Caki2 (cell line): ENCODE measurements around the gene LRP11. TPM values are rescaled to one million over a fixed set of nuclear protein-coding genes. Genes with fewer than 3 reads are reported as not detected.

Experiments
- DNase-seq: peaks from one replicate; pipeline ENCODE4 v3.0.0-alpha.2; 2015; ENCODE audit warnings: low read depth
- in situ Hi-C: cut with HindIII; loops from 2 replicates; pipeline ENCODE4 v1.10.0; 2016; ENCODE audit warnings: low sequenced_read_pairs, low pct_unique_long_range_greater_than_20kb, mixed read lengths
- total RNA-seq: library from RNA; depleted of rRNA; stranded (reverse); fragments of >200 nt; shearing (Covaris generic); gene quantifications from 2 replicates; pipeline ENCODE4 v1.2.3, GENCODE V29; 2014; ENCODE audit warnings: low replicate concordance

LRP11 gene
- total RNA-seq, 1 experiment from 2014 or later = 23.2 TPM

DNA sequence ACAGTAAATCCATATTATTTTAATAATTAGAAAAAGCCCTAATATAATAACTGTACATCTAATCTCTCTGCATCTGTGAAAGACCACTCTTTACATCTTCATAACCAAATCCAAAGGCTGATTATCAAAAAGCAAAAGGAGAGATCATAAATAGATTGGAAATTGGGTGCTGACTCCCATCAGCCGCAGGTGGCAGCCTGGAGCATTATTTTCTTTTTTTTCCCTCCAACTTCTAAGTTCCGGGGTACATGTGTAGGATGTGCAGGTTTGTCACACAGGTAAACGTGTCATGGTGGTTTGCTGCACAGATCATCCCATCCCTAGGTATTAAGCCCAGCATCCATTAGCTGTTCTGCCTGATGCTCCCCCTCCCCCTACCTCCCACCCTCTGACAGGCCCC is 30.5 kb downstream of the LRP11 start:
- no peak for DNase-seq
- in situ Hi-C loops = no loop called here

DNA sequence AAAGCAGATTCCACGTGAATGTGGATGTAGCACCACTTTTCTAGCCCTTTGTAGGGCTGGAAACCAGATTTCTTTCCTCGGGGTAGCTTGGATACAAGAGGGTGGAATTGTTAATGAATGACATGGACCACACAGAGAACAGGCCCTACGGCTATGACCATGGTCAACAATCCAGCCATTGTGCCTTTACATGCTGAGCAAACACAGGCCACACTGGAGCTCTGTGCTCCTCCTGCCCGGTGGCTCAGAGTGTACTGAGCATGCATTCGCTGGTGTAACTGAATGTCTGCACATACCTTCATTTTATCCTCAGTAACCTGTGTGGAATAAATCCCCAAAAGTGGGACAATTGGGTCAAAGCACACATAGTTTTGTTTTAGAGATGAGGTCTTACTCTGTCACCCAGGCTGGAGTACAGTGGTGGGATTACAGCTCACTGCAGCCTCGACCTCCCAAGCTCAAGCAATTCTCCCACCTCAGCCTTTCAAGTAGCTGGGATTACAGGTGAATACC is 32.8 kb downstream of the LRP11 start:
- no peak for DNase-seq
- in situ Hi-C loops = no loop called here

DNA sequence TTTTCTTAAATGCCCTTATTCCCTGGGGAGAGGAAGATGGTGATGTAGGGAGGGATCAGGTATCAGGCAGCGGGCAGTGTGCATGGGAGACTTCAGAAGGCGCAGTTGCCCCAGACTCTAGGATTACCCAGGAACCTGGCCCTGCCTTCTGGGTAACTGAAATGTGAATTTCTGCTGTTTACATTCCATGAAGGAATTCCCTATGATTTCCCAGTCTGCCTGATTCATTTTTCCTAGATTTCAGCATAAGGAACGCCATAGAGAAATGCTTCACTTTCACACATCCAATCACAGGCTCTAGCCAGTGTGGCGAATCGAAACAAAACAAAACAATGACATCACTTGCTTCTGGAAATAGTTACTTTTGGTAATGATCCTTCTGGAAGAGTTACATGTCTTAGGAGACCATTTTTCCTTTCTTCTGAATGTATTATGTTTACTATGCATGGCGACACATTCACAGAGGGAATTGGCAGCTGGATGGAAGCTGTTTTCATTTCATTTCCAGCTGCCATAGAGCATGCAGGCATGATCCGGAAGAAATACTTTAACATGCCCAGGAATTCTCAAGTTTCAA is 33.3 kb downstream of the LRP11 start:
- in situ Hi-C loops = no loop called here
- DNase-seq = no peak

DNA sequence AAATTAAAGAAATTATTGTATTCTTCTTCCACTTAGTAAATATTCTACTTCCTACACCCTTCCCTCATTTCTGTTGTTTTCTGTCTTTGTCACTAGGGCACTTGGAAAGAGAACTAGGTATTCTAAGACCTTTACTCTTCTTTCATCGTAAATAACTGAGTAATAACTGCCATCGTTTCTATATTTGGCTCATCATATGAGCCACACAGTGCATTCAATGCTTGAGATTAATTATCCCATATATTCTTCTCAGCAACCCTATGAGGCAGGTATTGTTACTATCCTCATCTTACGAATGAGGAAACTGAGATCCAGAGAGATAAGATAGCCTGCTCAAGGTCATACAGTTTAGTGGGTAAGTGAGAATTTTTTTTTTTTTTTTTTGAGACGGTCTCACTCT is 38.9 kb downstream of the LRP11 start:
- in situ Hi-C loops = no loop called here
- DNase-seq = no peak

DNA sequence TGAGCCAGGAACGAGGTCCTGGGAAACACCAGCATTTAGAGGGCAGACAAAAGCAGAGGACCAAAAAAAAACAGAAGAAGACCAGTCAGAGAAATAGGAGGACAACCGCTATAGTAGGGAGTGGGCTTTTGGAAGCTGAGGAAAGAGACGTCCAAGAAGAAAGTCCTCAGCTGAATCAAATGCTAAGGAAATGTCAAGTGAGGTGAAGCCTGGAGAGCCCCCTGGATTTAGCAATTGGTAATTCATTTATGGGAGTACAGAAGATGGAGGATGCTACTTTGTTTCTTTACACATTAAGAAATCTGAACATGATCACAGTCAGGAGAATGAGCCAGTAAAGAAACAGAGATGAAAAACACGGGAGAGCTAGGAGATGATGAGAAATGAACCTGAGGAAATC is 41.1 kb downstream of the LRP11 start:
- DNase-seq = no peak
- in situ Hi-C loops = no loop called here

- no peak for DNase-seq
- in situ Hi-C loops = no loop called here
These were observed 42.7 kb downstream of the LRP11 start for GRCh38 chr6:149821492-149821891.

- no peak for DNase-seq
- in situ Hi-C loops = no loop called here
These were observed 43.7 kb downstream of the LRP11 start for GRCh38 chr6:149820506-149820905.

GRCh38 chr6:149815788-149816187 is 48.4 kb downstream of the LRP11 start:
- in situ Hi-C loops = no loop called here
- DNase-seq = no peak

DNA sequence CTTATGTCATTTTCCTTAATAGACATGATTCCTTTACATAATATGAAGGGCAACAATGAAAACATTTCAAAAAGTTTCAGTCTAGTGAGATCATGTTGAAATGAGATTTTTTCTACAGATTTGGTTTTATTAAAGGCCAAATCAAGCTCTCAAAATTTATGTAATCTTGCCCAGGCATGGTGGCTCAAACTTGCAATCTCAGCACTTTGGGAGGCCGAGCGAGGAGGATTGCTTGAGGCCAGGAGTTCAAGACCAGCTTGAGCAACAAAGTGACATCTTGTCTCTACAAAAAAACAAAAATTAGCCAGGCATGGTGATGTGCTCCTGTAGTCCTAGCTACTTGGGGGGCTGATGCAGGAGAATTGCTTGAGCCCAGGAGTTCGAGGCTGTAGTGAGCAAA is 50.8 kb downstream of the LRP11 start:
- DNase-seq = no peak
- in situ Hi-C loops = no loop called here

DNA sequence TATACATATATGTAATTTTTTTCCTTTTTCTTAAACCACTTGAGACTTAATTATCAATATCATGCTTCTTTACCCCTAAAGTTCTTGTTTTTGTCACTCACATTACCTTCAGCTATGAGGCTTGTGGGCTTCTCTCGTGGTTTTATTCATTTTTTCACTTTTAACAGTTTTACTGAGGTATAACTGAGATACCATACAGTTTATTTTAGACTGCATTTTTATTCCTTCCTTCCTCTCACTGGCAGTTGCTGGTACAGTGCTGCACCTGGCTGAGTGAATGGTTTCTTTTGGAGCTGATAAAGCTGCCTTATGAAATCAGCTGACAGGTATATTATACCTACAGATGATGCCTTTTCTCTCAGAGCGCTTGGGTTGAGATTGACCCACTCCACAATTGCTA is 54.4 kb downstream of the LRP11 start:
- in situ Hi-C loops = no loop called here
- no peak for DNase-seq

DNA sequence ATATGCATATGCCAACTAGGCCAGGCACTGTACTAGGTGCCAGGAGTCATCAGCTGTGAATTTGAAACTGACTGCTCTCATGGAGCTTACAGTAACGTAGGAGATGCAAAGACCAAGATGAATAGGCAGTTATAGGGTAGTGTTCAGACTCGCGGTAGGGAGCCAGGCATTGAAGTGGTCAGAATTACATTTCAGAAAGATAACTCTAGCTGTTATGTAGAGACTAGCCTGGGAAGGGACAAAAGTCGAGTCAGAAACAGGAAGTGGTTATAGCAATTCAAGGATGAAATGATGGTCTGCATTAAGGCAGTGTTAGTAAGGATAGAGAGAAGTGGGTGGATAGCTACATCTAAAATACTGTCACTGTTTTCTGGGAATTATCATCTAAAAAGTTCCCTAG is 58.0 kb downstream of the LRP11 start:
- no peak for DNase-seq
- in situ Hi-C loops = no loop called here

GRCh38 chr6:149783551-149783950 is 80.6 kb downstream of the LRP11 start:
- in situ Hi-C loops = no loop called here

GRCh38 chr6:149782337-149782736 is 81.8 kb downstream of the LRP11 start:
- no peak for DNase-seq
- in situ Hi-C loops = no loop called here

More at GRCh38 chr6:149783551-149783950, 80.6 kb downstream of the LRP11 start:
- no peak for DNase-seq

DNA sequence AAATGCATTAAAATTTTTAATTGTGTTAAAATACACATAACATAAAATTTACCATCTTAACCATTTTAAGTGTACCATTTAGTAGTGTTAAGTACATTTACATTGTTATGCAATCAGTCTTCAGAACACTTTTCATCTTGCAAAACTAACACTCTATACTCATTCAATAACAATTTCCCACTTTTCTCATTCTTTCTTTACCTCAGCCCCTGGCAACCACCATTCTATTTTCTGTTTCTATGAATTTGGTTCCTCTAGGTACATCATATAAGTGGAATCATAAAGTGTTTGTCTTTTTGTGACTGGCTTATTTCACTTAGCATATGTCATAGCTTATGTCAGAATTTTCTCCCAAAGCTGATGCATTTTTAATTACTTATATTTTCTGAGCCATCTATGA is 82.4 kb downstream of the LRP11 start:
- in situ Hi-C loops = no loop called here

DNA sequence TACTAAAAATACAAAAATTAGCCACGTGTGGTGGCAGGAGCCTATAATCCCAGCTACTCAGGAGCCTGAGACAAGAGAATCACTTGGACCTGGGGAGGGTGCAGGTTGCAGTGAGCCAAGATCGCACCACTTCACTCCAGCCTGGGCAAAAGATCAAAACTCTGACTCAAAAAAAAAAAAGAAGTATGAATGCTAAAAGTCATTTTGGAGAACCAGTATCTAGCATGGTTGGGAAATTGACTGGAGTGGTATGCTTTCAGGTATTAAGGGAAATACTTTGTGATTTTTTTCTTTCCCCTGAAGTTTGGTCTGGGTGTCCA is 84.6 kb downstream of the LRP11 start:
- DNase-seq = no peak
- in situ Hi-C loops = no loop called here

More for the DNA sequence above, 82.4 kb downstream of the LRP11 start:
- no peak for DNase-seq

DNA sequence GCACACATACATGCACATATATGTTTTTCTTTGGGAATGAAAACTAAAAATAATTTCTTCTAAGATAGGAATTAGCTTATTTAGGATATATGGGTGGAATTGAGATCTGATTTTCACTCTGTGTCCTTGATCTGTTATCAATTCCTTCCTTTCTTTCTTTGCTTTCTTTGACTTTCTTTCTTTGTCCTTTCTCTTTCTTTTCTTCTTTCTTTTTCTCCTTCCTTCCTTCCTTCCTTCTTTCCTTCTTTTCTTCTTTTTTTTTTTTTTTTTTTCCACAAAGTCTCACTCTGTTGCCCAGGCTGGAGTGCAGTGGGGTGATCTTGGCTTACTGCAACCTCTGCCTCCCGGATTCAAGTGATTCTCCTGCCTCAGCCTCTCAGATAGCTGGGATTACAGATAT is 86.5 kb downstream of the LRP11 start:
- DNase-seq = no peak
- in situ Hi-C loops = no loop called here

DNA sequence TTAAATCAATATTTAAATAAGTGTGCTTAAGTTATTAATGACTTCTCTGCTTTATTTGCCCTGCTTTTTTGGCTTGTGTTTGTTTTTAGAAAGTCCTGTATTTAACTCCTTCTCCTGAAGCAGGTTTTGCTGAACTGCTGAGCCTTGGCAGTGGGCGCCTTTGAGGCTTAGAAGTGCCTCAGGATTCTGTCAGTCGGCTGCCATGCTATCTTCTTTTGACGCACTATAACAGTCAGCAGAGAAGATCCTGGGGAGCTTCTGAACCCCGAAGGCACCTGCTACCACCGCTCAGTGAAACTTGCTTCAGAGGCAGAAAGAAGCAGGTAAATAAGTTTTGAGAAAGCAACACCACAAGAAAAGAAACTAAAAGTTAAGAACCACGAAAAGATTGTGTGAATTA is 92.2 kb downstream of the LRP11 start:
- in situ Hi-C loops = no loop called here
- DNase-seq = no peak

DNA sequence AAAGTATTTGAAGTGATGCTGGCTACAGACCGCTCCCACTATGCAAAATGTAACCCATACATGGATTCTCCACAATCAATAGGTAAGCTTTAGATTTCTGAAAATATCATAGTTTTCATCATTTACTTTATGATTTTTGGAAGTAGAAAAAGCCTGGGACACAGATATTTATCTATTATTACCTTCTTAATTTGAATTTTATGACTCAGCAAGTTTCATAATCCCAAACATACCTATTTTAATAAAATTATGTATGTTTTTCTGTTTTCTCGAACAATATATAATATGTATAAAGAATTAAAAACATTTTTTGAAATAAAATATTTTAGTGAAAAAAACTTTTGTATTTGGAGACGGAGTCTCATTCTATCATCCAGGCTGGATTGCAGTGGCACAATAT is 93.0 kb downstream of the LRP11 start:
- DNase-seq = no peak
- in situ Hi-C loops = no loop called here

DNA sequence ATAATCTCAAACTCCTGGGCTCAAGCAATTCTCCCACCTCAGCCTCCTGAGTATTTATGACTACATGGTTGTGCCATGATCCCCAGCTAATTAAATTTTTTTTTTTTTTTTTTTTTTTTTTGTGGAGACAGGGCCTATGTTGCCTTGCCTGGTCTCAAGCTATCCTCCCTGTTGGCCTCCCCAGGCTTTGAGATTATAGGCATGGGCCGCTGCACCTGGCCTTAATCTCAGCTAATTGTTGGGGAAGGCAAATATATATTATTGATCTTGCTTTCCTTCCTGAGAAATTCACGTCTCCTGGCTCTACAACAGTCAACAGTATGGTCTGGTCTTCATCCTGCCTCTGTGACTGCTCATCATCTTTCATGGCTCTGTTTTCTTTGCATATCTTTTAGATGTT is 94.5 kb downstream of the LRP11 start:
- in situ Hi-C loops = no loop called here
- no peak for DNase-seq
